Stimulated activated CD8-positive, alpha-beta memory T cell treated with anti-CD3 and anti-CD28 coated beads, Interleukin-12 subunit alpha, Interleukin-12 subunit beta, amount 100 ng/mL, for 24 hours (primary cell): ENCODE measurements around the gene PPM1D.

Source experiments
- DNase-seq: peaks from one replicate; pipeline ENCODE4 v3.0.0-alpha.2; 2020; ENCODE audit errors: extremely low read depth

The PPM1D gene

DNA sequence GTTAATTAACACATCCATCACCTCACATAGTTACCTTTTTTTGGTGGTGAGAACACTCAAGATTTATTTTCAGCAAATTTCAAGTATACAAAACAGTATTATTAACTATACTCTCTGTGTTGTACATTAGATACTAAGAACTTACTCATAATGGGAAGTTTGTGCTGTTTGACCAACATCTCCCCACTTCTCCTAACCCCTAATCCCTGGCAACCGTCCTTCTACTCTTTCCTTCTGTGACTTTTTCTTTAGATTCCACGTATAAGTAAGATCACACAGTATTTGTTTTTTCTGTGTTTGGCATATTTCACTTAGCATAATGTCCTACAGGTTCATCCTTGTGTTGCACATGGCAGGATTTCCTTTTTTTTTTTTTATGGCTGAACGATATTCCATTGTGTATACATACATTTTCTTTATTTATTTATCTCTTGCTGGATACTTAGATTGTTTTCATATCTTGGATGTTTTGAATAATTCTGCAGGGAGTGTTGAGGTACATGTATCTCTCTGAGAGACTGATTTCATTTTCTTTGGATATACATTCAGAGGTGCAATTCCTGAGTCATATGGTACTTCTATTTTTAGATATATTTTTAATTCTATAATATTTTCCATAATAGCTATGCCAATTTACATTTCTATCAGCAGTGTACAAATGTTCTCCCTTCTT lies 19.0 kb downstream of the PPM1D start:
- no peak for DNase-seq

DNA sequence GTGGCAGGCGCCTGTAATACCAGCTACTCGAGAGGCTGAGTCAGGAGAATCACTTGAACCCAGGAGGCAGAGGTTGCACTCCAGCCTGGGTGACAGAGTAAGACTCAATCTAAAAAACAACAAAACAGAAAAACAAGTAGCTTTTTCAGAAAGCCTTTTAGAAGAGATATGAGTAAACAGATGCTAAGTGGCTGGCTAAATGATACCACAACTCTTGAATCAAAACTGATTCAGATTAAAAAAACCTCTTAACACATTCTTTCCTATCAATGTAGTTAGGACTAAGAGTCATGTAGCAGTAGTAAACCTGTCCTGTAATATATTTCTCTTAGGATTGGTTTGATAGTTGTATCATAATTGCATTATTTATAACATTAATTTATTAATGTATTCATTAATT lies 23.0 kb downstream of the PPM1D start:
- no peak for DNase-seq

DNA sequence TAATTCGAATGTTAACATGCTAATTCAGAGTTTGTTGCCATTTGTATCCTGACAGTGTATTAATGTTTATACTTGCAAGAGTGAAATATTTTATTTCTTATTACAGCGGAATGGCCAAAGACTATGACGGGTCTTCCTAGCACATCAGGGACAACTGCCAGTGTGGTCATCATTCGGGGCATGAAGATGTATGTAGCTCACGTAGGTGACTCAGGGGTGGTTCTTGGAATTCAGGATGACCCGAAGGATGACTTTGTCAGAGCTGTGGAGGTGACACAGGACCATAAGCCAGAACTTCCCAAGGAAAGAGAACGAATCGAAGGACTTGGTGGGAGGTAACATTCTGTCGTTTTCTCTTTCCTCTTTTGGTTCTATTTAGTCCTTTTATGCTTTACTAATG lies 23.4 kb downstream of the PPM1D start:
- no peak for DNase-seq

DNA sequence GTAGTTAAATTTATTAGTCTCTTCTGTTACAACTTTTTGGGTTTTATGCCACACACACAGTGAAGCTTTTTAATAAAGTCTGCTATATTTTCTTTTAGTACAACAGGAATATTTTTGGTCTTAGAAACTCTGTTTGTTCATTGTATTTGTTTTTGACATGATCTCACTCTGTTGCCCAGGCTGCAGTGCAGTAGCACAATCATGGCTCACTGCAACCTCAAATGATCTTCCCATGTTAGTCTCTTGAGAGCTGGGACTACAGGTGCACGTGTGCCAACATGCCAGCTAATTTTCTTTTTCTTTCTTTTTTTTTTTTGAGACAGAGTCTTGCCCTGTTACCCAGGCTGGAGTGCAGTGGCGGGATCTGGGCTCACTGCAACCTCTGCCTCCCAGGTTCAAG lies 27.1 kb downstream of the PPM1D start:
- DNase-seq: no peak

DNA sequence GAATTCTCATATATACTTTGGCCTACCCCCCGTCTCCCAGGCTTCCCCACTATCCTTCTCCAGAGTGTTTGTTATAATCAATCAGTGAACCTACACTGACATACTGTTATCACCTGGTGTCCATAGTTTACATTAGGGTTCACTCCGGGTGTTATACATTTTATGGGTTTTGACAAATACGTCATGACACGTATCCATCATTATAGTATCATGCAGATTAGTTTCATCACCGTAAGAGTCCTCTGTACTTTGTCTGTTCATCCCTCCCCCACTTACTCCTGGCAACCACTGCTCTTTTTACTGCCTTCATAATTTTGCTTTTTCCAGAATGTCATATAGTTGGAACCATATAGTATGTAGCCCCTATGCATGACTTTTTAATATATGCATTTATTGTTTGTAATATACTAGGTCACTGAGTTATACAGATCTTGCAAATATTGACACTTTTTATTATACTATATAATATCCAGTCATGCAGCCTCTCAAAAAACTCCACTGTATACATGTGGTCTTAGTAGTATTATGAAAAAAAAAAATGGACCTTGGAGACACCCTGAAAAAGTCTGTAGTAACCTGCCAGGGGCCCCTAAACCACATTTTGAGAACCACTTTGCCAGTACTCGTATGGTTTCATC lies 28.4 kb downstream of the PPM1D start:
- DNase-seq: no peak

DNA sequence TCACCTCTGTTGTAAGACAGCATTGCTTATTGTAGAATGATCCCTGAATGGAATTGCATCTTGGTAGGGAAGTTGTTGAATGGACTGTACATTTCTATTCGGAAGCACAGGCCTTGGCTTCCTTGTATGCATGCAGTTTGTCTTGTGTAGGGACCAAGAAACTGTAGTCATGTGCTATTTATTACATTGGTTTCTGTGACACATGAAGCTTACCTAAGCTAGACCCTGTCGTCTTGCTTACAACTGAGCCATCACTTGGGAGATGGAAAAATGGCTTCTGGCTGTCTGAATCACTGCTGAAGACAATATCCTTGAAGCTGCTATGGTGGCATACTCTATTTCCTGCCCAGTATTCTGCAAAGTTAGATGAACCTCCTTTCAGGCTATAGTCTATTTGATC lies 29.1 kb downstream of the PPM1D start:
- DNase-seq: no peak

DNA sequence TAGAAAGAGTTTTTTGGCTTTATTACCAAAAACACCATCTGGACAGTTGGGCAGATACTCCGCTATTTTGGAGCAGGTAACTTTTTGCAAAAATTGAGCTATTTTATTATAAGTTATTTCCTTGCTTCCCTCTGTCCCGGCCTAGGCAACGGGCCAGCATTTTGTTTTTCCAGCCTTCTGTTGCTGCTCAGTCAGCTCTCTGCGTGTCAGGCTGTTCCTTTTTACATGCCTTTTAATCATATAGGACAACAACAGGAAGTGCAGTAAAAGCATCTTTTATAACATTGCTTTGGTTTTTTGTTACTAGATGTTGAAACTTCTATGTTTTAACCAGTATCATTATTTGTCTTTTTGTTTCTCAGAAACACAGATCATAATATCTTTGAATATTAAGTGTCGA lies 30.4 kb downstream of the PPM1D start:
- DNase-seq: no peak

DNA sequence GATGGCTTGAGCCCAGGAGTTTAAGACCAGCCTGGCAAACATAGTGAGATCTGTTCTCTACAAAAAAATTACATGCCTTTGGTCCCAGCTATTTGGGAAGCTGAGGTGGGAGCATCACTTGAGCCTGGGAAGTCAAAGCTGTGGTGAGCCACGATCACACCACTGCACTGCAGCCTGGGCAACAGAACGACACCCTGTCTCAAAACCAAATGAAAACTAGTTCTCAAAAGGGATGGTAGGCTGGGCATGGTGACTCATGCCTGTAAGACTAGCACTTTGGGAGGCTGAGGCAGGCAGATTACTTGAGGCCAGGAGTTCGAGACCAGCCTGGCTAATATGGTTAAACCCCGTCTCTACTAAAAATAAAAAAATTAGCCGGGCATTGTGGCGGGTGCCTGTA lies 31.1 kb downstream of the PPM1D start:
- DNase-seq: no peak

DNA sequence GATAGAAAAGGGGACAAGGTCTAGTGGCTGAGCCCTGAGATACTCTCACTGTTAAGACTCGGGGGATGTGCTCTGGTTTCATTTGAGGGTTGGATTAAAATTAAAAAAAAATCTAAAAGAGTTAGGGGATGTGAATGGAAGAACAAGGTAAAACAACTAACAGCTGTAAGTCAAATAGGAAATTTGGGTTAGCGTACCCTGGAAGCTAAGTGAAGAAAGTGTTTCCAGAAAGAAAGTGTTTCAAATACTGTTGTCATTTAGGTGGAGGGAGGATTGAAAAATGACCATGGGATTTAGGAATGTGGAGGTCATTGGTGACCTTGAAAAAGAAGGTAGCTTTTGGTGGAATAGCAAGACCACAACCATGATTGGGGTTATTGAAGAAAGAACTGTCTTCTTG lies 37.7 kb downstream of the PPM1D start:
- no peak for DNase-seq

DNA sequence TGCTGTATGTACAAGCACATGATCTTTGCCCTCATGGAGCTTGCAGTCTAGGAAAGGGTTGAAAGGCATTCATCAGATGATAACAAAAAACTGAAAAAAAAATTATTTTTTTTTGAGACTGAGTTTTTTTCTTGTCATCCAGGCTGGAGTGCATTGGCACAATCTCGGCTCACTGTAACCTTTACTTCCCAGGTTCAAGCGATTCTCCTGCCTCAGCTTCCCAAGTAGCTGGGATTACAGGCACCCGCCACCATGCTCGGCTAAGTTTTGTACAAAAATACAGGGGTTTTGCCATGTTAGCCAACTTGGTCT lies 39.0 kb downstream of the PPM1D start:
- no peak for DNase-seq

DNA sequence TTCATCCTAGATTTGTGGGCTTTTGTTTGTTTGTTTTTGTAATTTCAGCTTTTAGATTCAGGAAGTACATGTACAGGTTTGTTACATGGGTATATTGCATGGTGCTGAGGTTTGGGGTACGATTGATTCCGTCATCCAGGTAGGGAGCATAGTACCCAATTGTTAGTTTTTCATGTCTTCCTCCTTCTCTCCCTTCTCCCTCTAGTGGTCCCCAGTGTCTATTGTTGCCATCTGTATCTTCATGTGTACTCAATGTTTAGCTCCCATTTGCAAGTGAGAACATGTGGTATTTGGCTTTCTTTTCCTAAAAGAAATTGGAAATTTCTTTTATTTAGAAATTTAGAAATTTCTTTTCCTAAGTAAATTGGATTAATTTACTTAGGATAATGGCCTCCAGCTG lies 40.5 kb downstream of the PPM1D start:
- no peak for DNase-seq

DNA sequence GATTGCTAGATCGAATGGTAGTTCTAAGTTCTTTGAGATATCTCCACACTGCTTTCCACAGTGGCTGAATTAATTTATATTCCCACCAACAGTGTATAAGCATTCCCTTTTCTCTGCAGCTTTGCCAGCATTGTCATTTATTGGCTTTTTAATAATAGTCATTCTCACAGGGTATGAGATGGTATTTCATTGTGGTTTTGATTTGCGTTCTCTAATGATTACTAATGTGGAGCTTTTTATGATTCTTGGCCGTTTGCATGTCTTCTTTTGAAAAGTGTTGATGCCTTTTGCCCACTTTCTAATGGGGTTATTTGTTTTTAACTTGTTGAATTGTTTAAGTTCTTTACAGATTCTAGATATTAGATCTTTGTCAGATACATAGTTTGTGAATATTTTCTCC lies 41.1 kb downstream of the PPM1D start:
- no peak for DNase-seq

DNA sequence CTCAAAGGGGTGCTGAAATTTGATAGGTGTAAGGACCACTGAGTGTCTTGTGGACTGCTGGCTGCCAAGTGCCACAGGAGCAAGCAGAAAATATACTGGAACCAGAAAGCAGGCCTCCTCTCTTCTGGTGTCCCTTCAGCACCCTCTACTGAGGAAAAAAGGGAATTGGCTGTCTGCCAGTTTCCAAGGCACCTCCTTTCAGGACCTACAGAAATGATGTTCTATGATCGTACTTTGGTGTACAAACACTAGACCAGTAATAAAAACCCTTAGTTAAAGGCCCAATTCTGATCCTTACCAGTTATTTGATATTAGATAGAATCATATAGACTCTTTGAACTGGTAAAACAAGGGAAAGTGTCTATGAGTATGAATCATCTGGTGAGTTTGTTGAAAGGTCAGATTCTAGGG lies 41.8 kb downstream of the PPM1D start:
- no peak for DNase-seq

DNA sequence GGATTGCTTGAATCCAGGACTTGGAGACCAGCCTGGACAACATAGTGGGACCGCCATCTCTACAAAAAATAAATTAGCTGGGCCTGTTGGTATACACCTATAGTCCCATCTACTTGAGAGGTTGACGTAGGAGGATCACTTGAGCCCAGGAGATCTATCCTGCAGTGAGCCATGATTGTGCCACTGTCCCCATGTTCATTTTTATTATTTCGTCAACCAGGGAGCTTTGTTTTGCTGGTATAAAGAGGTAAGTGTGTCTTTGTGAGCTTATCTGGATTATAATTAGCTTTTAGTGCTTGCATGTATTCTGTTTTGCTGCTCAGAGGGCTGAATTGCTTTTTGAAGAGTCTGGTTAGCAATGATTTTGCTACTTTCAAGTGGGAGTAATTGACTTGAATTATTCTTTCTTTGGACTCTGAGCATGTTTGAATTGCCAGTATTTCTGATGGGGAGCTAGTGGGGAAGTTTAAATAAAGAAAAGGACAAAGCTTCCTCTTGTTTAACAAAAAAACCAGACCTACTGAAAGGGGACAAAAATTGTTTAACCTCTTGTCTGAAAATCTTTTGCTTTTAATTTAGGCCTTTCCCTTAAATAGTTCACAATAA lies 46.0 kb downstream of the PPM1D start:
- no peak for DNase-seq

DNA sequence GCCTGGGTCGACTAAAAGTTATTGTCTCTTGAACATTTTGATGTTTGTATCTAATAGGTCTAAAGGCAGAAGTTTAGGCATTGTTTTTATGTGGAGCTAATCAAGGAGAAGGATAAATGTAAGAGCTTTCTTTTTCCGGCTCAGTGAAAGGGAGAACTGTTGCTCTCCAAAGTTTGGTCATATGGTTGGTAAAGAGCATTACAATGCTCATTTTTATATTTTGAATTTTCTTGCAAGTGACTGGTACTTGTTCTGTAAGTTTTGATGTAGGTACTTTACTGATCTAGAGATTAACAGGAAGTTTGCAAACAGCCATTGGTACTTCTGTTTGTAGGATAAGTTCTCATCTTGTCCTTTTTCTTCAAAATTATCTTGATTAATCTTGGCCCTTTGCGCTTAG lies 46.7 kb downstream of the PPM1D start:
- DNase-seq: no peak

DNA sequence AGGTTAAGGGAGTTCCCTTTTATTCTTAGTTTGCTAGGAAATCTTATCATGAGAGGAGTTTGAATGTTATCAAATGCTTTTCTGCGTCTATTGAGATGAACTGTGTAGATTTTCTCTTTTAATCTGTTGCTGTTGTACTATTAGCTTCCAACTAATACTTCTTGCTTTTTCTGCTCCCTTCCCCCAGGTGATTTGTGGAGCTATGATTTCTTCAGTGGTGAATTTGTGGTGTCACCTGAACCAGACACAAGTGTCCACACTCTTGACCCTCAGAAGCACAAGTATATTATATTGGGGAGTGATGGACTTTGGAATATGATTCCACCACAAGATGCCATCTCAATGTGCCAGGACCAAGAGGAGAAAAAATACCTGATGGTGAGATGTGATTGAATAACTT lies 47.7 kb downstream of the PPM1D start:
- no peak for DNase-seq

DNA sequence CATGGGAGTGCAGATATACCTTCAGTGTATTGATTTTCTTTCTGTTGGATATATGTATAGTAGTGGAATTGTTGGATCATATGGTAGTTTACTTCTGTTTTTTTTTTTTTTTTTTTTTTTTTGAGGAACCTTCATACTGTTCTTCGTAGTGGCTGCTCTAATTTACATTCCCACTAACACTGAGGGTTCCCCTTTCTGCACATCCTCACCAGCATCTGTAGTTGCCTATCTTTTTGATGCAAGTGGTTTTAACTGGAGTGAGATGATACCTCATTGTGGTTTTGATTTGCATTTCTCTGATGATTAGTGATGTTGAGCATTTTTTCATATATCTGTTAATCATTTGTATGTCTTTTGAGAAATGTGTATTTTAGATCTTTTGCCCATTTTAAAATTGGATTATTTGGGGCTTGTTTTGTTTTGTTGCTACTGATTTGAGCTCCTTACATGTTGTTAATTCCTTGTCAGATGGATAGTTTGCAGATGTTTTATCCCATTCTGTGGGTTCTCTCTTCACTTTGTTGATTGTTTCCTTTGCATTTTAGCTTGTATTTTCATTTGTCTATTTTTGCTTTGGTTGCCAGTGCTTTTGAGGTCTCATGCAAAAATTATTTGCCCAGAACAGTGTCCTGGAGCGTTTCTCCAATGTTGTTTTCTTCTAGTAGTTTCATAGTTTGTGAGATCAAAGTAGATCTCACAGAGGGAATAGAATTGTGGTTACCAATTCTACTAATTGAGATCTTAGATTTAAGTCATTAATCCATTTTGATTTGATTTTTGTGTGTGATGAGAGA lies 52.7 kb downstream of the PPM1D start:
- no peak for DNase-seq

DNA sequence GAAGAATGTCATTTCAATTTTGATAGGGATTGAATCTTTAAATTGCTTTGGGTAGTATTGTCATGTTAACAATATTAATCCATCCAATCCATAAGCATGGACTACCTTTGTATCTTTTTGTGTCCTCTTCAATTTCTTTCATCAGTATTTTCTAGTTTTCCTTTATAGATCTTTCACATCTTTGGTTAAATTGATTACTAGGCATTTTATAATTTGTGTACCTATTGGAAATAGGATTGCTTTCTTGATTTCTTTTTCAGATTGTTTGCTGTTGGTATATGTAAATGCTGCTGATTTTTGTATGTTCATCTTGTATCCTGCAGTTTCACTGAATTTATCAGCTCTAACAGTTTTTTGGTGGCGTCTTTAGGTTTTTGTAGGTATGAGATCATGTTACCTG lies 53.6 kb downstream of the PPM1D start:
- no peak for DNase-seq

DNA sequence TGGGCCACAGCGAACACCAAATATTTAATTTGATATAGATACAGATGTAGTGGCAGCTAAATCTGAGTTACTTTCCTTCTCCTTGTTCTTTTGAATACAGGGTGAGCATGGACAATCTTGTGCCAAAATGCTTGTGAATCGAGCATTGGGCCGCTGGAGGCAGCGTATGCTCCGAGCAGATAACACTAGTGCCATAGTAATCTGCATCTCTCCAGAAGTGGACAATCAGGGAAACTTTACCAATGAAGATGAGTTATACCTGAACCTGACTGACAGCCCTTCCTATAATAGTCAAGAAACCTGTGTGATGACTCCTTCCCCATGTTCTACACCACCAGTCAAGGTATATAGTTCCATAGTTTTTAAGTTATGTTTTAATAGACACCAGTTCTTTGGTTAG lies 56.5 kb downstream of the PPM1D start:
- no peak for DNase-seq

DNA sequence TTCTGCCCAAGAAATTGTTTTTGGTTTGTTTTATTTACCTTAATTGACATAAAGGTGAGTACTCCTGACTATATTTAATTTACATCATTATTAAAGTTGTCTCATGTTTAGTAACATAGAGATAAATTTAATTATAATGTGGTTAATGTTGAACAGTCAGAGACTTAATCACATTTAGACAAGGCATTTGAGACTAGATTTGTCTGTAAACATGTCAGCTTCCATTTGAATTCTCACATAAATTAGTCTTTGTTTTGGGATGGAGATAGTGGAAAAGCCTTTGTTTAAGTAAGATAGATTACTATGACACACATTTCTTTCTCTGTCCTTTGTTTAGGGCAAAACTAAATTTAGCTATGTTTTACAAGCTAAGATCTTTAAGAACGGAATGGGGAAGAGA lies 59.2 kb downstream of the PPM1D start:
- no peak for DNase-seq

DNA sequence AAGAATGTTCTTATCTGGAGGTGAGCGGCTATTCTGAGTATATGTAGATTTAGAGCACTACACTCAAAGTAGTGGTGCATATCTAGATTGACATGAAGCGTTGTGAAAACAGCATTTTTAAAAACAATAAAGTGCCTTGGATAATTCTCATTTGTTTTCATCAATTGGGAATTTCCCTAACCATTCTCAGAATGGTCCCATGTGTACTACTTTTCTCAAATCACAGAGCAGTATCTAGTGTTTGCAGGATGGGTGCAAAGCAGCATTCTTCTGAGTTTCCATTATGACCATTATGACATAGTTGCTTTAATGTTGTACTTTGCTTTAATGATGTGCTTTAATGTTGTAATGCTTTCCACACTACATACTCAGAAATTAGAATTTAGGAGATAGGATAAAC lies 61.5 kb downstream of the PPM1D start:
- no peak for DNase-seq

DNA sequence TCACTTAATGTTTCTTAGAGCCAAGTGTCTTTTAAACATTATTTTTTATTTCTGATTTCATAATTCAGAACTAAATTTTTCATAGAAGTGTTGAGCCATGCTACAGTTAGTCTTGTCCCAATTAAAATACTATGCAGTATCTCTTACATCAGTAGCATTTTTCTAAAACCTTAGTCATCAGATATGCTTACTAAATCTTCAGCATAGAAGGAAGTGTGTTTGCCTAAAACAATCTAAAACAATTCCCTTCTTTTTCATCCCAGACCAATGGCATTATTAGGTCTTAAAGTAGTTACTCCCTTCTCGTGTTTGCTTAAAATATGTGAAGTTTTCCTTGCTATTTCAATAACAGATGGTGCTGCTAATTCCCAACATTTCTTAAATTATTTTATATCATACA lies 64.0 kb downstream of the PPM1D start:
- DNase-seq: no peak

DNA sequence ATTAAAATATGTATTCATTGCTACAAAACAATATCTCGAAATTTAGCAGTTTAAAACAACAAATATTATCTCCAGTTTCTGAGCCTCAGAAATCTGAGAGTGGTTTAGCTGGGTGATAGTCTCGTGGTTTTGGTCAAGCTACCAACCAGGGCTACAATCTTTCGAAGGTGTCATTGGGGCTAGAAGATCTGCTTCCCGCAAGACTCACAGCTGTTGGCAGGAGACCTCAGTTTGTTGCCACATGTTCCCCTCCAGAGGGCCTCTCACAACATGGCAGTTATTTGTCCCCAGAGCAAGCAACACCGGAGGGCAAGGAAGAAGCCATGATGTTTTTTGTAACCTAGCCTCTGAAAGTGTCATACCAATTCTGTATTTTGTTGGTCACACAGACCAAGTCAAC lies 65.6 kb downstream of the PPM1D start:
- no peak for DNase-seq
